ENCODE results near the gene OR6C76.
"Not testable (repeated sequence)": the region's sequence is repeated elsewhere in the genome, so short reads cannot be mapped to it uniquely, and the experiment has no call there.

The OR6C76 gene

GRCh38 chr12:55425954-55426353 is at the start of gene OR6C76:
Gene OR6C76 (plus strand): TSS chr12:55426254. CDS start chr12:55426254, 0 bp downstream.
- no peak for FAIRE-seq

- no peak for FAIRE-seq
These were observed 40.2 kb upstream of the OR6C76 start for GRCh38 chr12:55385891-55386290.

GRCh38 chr12:55392032-55392795 is 33.8 kb upstream of the OR6C76 start:
- FAIRE-seq: no peak

GRCh38 chr12:55396326-55396725 is 29.7 kb upstream of the OR6C76 start:
- FAIRE-seq: no peak

GRCh38 chr12:55400229-55400628 is 25.8 kb upstream of the OR6C76 start, which contains the start of gene OR6C65:
Gene OR6C65 (plus strand): TSS chr12:55400529. CDS start chr12:55400529, 0 bp downstream.
- no peak for FAIRE-seq

GRCh38 chr12:55407866-55408265 is 18.2 kb upstream of the OR6C76 start:
- FAIRE-seq: no peak

GRCh38 chr12:55409133-55409532 is 16.9 kb upstream of the OR6C76 start:
- not testable (repeated sequence) for FAIRE-seq

GRCh38 chr12:55412138-55412537 is 13.9 kb upstream of the OR6C76 start:
- FAIRE-seq: not testable (repeated sequence)

GRCh38 chr12:55413498-55414388 is 12.3 kb upstream of the OR6C76 start:
- not testable (repeated sequence) for FAIRE-seq

GRCh38 chr12:55414396-55414823 is 11.6 kb upstream of the OR6C76 start:
- FAIRE-seq: not testable (repeated sequence)

- FAIRE-seq: not testable (repeated sequence)
These were observed 11.2 kb upstream of the OR6C76 start for GRCh38 chr12:55414889-55415288.

- no peak for FAIRE-seq
These were observed 9.1 kb upstream of the OR6C76 start for GRCh38 chr12:55416961-55417360.

GRCh38 chr12:55420307-55420962 is 5.6 kb upstream of the OR6C76 start:
- no peak for FAIRE-seq

GRCh38 chr12:55428331-55429243 is 2.5 kb downstream of the OR6C76 start:
- no peak for FAIRE-seq

GRCh38 chr12:55441233-55441632 is 15.2 kb downstream of the OR6C76 start:
- not testable (repeated sequence) for FAIRE-seq

GRCh38 chr12:55443776-55444175 is 17.7 kb downstream of the OR6C76 start, which contains the start of gene OR6C2:
Gene OR6C2 (plus strand): TSS chr12:55444076. CDS start chr12:55452214, 8,138 bp downstream.
- FAIRE-seq: no peak

- no peak for FAIRE-seq
These were observed 19.3 kb downstream of the OR6C76 start for GRCh38 chr12:55445357-55445756.

- FAIRE-seq: no peak
These were observed 20.3 kb downstream of the OR6C76 start for GRCh38 chr12:55446326-55446725.

GRCh38 chr12:55448825-55449224 is 22.8 kb downstream of the OR6C76 start:
- no peak for FAIRE-seq

GRCh38 chr12:55464926-55465325 is 38.9 kb downstream of the OR6C76 start:
- FAIRE-seq: not testable (repeated sequence)

- no peak for FAIRE-seq
These were observed 41.8 kb downstream of the OR6C76 start for GRCh38 chr12:55467836-55468235.

GRCh38 chr12:55469291-55469690 is 43.2 kb downstream of the OR6C76 start:
- no peak for FAIRE-seq
